LNCaP clone FGC (cell line): ENCODE results near the gene RPL22.

Experiments
- DNase-seq: peaks from one replicate; pipeline ENCODE4 v3.0.0-alpha.2; 2011; ENCODE audit warnings: low read depth
- H3K4me3 ChIP-seq: 2 replicates; pipeline ENCODE4 v1.5.1; 2011; ENCODE audit warnings: mild to moderate bottlenecking, low read depth, low read length, control low read depth
- TF ChIP-seq, protein P1 (sequence below): IDR thresholded peaks from 2 replicates; pipeline ENCODE4 v1.5.1; 2012; ENCODE audit warnings: mild to moderate bottlenecking; ENCODE audit not compliant: control insufficient read depth, insufficient read depth; ENCODE audit errors: extremely low read depth

The RPL22 gene

DNA sequence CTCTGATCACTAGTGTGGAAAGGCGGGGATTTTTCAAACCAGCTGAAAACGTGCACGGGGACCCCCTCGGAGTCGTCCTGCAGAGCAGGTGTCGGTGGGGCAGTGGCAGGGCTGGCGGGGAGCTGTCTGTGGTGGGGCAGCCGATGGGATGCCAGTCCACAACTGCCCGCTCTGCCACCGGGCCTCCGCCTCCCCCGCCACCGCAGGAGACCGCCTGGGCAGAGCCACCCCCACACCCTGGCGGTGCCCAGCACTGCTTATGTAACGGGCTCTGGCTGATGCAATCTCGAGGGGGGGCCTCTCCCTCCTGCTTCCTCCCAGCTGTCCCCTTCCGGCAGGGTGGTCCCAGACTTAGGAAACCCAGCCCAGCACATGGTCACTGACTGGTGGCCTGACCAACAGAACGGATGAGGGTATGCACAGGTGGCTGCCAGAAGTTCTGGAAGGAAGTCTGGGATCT, 28.6 kb downstream of the RPL22 start:
- no peak for DNase-seq
- H3K4me3 ChIP-seq, result no peak overlapping the region
- TF ChIP-seq, protein P1, sequence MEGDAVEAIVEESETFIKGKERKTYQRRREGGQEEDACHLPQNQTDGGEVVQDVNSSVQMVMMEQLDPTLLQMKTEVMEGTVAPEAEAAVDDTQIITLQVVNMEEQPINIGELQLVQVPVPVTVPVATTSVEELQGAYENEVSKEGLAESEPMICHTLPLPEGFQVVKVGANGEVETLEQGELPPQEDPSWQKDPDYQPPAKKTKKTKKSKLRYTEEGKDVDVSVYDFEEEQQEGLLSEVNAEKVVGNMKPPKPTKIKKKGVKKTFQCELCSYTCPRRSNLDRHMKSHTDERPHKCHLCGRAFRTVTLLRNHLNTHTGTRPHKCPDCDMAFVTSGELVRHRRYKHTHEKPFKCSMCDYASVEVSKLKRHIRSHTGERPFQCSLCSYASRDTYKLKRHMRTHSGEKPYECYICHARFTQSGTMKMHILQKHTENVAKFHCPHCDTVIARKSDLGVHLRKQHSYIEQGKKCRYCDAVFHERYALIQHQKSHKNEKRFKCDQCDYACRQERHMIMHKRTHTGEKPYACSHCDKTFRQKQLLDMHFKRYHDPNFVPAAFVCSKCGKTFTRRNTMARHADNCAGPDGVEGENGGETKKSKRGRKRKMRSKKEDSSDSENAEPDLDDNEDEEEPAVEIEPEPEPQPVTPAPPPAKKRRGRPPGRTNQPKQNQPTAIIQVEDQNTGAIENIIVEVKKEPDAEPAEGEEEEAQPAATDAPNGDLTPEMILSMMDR, result no peak

DNA sequence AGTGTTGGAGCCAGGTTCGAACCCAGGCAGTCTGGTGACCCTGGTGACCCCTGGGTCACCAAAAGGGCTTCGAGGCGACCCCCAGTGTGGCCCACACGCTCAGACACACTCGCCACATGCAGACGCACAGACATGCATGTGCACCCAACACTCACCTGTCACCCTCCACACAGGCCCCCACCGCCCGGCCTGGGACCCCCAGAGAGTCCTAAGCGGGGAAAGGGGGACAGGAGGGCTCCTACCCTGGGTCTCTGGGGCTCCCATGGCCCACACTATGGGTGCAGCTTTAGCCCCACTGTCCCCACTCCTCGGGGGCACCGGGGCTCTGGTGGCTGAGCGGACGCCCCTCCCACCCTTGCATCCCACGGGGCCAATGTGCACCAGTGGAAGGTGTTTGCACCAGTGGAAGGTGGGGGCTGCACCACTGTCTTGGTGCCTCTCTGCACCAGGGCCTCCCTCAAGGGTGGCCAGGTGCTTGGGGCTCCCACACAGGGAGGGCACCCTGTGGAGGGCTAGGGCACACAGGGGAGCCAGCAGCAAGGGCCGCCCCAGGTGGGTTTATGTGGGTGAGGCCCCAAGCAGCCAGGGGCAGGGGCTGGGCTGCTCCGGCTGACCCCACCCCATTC, 29.2 kb downstream of the RPL22 start:
- TF ChIP-seq, protein P1, result no peak
- H3K4me3 ChIP-seq, result no peak overlapping the region
- DNase-seq, result no peak

DNA sequence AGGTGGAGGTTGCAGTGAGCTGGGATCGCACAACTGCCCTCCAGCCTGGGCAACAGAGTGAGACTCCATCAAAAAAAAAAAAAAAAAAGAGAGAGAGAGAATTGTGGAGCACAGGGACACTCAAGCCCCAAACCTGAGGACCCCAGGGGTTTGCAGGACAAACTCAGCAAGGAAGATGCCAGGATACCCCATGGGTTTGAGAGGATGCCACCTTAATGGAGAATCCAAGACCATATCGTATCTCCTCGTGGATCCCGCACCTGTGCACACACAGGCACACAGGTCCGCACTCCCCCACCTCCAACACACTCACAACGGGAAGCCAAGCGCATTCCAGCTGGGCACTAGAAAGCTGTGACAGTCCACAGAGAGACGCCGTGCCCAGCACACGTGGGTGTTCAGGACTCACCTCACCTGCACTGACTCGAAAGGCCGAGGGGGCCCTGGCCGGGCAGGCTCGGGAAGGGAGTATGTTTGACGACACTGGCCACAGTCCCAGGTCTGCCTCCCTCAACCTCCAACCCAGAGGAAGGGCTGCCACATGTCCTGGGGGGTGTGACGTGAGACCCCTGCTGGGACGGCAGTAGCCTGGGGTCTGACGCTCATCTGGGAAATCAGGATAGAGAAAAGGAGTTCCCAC, 30.3 kb downstream of the RPL22 start:
- TF ChIP-seq, protein P1, result no peak
- DNase-seq, result no peak
- no peak overlapping the region for H3K4me3 ChIP-seq

DNA sequence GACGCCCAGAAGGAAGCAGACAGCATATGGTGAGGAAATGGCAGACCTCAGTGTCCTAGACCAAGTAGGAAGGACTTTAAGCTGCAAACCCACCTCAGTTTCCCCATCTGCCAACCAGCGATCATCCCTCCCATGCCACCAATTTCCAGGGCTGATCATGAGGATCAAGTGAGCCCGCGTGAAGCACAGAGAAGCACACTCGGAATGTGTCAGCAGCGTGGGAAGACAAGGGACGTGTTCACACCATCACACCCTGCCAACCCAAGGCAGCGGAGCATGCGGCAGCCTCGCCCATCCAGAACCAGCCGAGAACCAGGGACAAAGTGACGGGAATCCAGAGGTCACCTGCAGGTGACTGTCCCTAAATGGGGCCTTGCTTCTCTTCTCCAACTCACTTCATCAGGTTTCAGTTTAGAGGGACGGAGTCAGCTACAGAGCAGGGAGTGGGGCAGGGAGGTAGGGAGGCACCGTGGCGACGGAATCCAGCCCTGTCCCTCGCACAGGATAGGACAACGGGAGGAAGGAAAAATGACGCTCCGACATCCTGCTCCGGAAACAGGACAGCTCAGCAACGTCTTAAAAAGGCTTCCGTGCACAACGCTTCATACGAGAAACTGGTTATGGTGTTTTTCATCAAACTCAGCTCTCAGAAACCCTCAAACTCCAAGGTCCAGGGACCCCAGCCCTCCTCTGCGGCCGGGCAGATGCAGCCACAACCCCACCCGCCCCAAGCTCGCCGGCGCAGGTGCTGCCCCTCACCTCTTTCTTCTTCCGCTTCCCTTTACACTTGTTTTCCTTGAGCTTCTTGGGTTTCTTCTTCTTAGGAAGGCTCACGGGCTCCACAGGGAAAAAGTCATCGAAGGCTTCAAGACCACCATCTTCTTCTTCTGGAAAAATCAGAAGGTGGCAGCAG, 31.7 kb downstream of the RPL22 start:
- H3K4me3 ChIP-seq, result no peak overlapping the region
- no peak for DNase-seq
- TF ChIP-seq, protein P1, result no peak

DNA sequence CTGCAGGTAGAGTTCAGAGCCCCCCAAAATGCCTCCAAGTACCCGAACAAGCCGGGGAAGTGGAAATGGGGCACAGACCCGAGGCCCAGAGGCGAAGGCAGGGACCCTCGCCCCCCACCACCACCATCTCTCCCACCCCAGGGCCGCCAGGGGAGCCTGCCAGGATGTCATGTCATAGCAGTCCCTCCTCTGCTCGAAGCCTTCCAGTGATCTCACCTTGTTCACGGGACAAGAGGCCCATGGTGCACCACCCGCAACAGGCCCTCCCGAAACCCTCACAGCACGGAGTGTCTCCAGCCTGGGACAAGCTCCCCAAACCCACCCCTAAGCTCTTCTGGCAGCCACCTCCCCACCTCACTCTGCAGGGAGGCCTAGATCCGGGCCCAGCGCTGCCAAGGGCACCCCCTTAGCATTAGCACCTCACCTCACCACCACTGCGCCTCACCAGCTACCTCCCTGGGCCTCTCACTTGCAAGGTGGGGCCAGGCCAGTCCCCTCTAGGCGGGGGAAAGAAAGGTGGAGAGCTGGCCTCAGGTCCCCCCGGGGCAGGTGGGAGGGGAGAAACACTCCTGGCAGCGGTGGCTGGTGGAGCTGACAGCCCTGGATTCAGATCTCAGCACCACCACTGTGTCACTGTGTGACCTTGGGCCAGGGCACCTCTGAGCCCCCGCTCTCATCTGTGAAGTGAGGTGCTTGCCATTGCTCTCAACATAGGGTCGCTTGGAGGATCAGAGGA, 32.6 kb downstream of the RPL22 start:
- no peak overlapping the region for H3K4me3 ChIP-seq
- TF ChIP-seq, protein P1, result no peak
- no peak for DNase-seq

DNA sequence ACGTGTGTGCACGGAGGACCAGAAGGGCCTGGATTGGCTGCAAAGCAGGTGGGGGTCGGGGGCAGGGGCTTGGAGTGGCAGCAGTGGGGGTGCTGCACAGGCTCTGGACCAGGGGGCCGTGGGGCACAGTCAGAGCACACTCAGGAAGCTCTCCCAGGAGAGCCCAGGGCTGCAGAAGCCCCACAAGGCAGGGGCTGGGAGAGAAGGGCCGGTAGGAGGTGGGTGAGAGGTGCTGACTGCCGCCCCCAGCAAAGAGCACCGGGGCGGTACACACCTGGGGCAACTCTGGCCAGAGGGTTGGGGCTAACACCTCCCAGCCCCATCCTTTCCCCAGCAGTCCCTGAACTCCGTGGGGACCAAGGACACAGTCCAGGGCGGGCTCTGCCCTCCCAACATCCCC, 33.2 kb downstream of the RPL22 start:
- TF ChIP-seq, protein P1, result no peak
- no peak for DNase-seq
- no peak overlapping the region for H3K4me3 ChIP-seq
